Esophagus muscularis mucosa (tissue), 4 donors: Measurements from ENCODE around the gene DNHD1.

Source experiments
- EP300 ChIP-seq: sonication (generic); formaldehyde crosslinking; IDR thresholded peaks from one replicate; pipeline ENCODE4 v1.6.1; 2017; ENCODE audit warnings: antibody characterized with exemption
- POLR2A ChIP-seq: fragments of 450-650 bp; IDR thresholded peaks from one replicate; pipeline ENCODE4 v1.6.1; 2017; ENCODE audit warnings: antibody characterized with exemption, moderate library complexity, mild to moderate bottlenecking, low read depth
- POLR2AphosphoS5 ChIP-seq, 2 donors: sonication (generic); formaldehyde crosslinking; IDR thresholded peaks; one replicate each; pipeline ENCODE4 v1.6.1; 2017; ENCODE audit warnings: antibody characterized with exemption in 2 of 2
- TF ChIP-seq, protein P1 (sequence below), 3 experiments: fragments of 200-600 bp in 2 of 3; fragments of 450-650 bp in 1 of 3; sonication (generic) in 2 of 3; IDR thresholded peaks; one replicate each; pipeline ENCODE4 v1.5.1; 2017 to 2019; ENCODE audit warnings: antibody characterized with exemption in 3 of 3, mild to moderate bottlenecking in 2 of 3, moderate library complexity in 1 of 3

GRCh38 chr11:6569706-6570105 lies 72.6 kb downstream of the DNHD1 start:
- TF ChIP-seq EP300 (no peak), POLR2A (no peak), POLR2AphosphoS5 (IDR thresholded peaks at IDR 0.05) (no peak)
- TF ChIP-seq, protein P1, sequence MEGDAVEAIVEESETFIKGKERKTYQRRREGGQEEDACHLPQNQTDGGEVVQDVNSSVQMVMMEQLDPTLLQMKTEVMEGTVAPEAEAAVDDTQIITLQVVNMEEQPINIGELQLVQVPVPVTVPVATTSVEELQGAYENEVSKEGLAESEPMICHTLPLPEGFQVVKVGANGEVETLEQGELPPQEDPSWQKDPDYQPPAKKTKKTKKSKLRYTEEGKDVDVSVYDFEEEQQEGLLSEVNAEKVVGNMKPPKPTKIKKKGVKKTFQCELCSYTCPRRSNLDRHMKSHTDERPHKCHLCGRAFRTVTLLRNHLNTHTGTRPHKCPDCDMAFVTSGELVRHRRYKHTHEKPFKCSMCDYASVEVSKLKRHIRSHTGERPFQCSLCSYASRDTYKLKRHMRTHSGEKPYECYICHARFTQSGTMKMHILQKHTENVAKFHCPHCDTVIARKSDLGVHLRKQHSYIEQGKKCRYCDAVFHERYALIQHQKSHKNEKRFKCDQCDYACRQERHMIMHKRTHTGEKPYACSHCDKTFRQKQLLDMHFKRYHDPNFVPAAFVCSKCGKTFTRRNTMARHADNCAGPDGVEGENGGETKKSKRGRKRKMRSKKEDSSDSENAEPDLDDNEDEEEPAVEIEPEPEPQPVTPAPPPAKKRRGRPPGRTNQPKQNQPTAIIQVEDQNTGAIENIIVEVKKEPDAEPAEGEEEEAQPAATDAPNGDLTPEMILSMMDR (IDR thresholded peaks at IDR 0.05): no peak
